ENCODE measurements around the gene DGKG. TPM values are rescaled to one million over a fixed set of nuclear protein-coding genes. Genes with fewer than 3 reads are reported as not detected.

Gene DGKG
- total and polyA plus RNA-seq, 9 of the 15 experiments (the other 6 are each of a cell fraction or from before 2014, with no cell fraction given) = 0.01 to 0.36 (median 0.15) TPM

- WGBS (ENCODE audit: insufficient coverage, low coverage, missing lambda C conversion rate) = 11% methylated on average over 15 of the region's 15 CpGs
- no TSS peak for BruUV-seq (replicated peaks)
- DNase-seq (ENCODE audit: extremely low read depth in 1 of 4, low spot score in 3 of 4) (no peak), ATAC-seq (no peak), FAIRE-seq (no peak)
- no peak overlapping the region for H3K4me3 ChIP-seq
- H3K79me2 ChIP-seq (ENCODE audit: control insufficient read depth, insufficient read depth, low read length) = no peaks in the 10 kb centered on the region
- H3K4me2 ChIP-seq (ENCODE audit: insufficient read depth, low read length) = no peak overlapping the region
- no peak overlapping the region for H3K27ac ChIP-seq (ENCODE audit: extremely low read depth, low read depth, low read length)
- no peaks in the 10 kb centered on the region for H3K36me3 ChIP-seq (ENCODE audit: control insufficient read depth, insufficient read depth, low read length)
- TF ChIP-seq ZNF140 (CRISPR knock-in tag; IDR thresholded peaks at IDR 0.05) = no peak
- TF ChIP-seq ZBED1 (IDR thresholded peaks at IDR 0.05) = no peak
- TF ChIP-seq SPI1 (IDR thresholded peaks at IDR 0.05; ENCODE audit: borderline replicate concordance, low read depth, low read length) = peak; percentile 77; the same call in 1 of the 2 replicates
- no peak for TF ChIP-seq ZBTB8A (IDR thresholded peaks at IDR 0.05; ENCODE audit: partially characterized antibody)
- peaks cover under 1 to 8% of the 10 kb centered on the region in 2 experiments; a peak in 4 of 5 replicates for H3K4me1 ChIP-seq (replicated peaks in 1 of 2; ENCODE audit: control insufficient read depth in 2 of 2, insufficient read depth in 2 of 2, low read length in 2 of 2)
- no peaks in the 10 kb centered on the region for H4K20me1 ChIP-seq (replicated peaks; ENCODE audit: control insufficient read depth, insufficient read depth, low read length)
- H2AFZ ChIP-seq (ENCODE audit: low read depth, low read length) = no peak overlapping the region
- no peaks in the 10 kb centered on the region for H3K9me1 ChIP-seq (ENCODE audit: control insufficient read depth, insufficient read depth, low read length)
- ChIA-PET POLR2A (interaction anchor here (0.6 to 1.2 kb wide), 5 partner anchors 9 to 453 kb away, joined by 3 to 4 read pairs (median 3); no protein-coding TSS in a partner anchor), CTCF (ENCODE audit: low intra/inter-chr PET ratio) (interaction anchor here (0.7 kb wide), 1 partner anchor 831 kb away, joined by 5 read pairs; no protein-coding TSS in a partner anchor)
- intact Hi-C loops (cut with micrococcal nuclease) = no loop called here
- no peak overlapping the region for H3K9ac ChIP-seq (ENCODE audit: insufficient read depth in 1 of 2, low read depth in 2 of 2, low read length in 2 of 2)
- H3K9me3 ChIP-seq (replicated peaks; ENCODE audit: control insufficient read depth, insufficient read depth, low read depth, low read length) = no peaks in the 10 kb centered on the region
- peaks cover 35 to 55% of the 10 kb centered on the region in 2 experiments for H3K27me3 ChIP-seq (ENCODE audit: control insufficient read depth in 2 of 2, insufficient read depth in 2 of 2, low read length in 2 of 2)
- in situ Hi-C loops (cut with MboI) = no loop called here
Measured at GRCh38 chr3:186115239-186115996, 246.6 kb downstream of the DGKG start.
